Adrenal gland (tissue), 12 donors: ENCODE results near the gene OR2S2. TPM values are rescaled to one million over a fixed set of nuclear protein-coding genes. Genes with fewer than 3 reads are reported as not detected.

Experiments used
- DNase-seq, 7 donors: peaks; one replicate each; pipeline ENCODE4 v3.0.0-alpha.2; 2019 to 2020
- H3K27ac ChIP-seq, 5 donors: fragments of 200-600 bp; sonication (generic) in 4 of 5; 1 replicate in 3 of 5; 2 replicates in 2 of 5; pipeline versions ENCODE4 v1.5.1 to v1.8.0; 2016 to 2020; ENCODE audit warnings: mild to moderate bottlenecking in 1 of 5
- H3K27me3 ChIP-seq: fragments of 200-600 bp; 2 replicates; pipeline ENCODE4 v1.8.0; 2021
- H3K36me3 ChIP-seq, 2 donors: fragments of 200-600 bp; replicated peaks in 1 of 2; 1 replicate in 1 of 2; 2 replicates in 1 of 2; pipeline versions ENCODE4 v1.5.1 to v1.8.0; 2018 to 2022
- H3K4me1 ChIP-seq, 2 donors: fragments of 200-600 bp; replicated peaks in 1 of 2; 1 replicate in 1 of 2; 2 replicates in 1 of 2; pipeline versions ENCODE4 v1.5.1 to v1.8.0; 2018 to 2021
- H3K4me3 ChIP-seq, 4 donors: fragments of 200-600 bp; sonication (generic) in 3 of 4; one replicate each; pipeline ENCODE4 v1.5.1; 2016 to 2018
- H3K9me3 ChIP-seq, 3 donors: fragments of 200-600 bp; sonication (generic) in 1 of 3; replicated peaks in 1 of 3; 1 replicate in 2 of 3; 2 replicates in 1 of 3; pipeline versions ENCODE4 v1.5.1 to v1.8.0; 2016 to 2021
- POLR2A ChIP-seq, 2 donors: fragments of 450-650 bp; IDR thresholded peaks; one replicate each; pipeline ENCODE4 v1.6.1; 2017; ENCODE audit warnings: antibody characterized with exemption in 2 of 2, mild to moderate bottlenecking in 2 of 2, moderate library complexity in 1 of 2
- WGBS, 4 donors: extraction: QIAGEN DNeasy Blood & Tissue Kit in 2 of 4; methylation state at CpG; one replicate each; pipeline versions ENCODE4 v1.1.5 to v1.1.7; 2013 to 2017; 5-methylcytosine and 5-hydroxymethylcytosine counted together
- intact Hi-C, 2 donors: fragments of 100-400 bp; cut with DNase I; formaldehyde crosslinking; loops; one replicate each; pipeline versions ENCODE4 v1.14.1 to v1.15.0; 2022 to 2023
- polyA plus RNA-seq, 3 donors: library from polyadenylated mRNA; stranded (reverse); fragments of 200-250 nt in 2 of 3; fragments of 350-450 nt in 1 of 3; fragmentation: Illumina TruSeq in 1 of 3; extraction: RNeasy Lipid Tissue Mini Kit (QIAGEN cat#74804) in 1 of 3; gene quantifications; one replicate each; pipeline ENCODE4 v1.2.3, GENCODE V29; 2013 to 2014
- total RNA-seq, 9 donors: library from RNA; depleted of rRNA in 4 of 9; stranded (reverse); fragments of >200 nt in 4 of 9; fragments of 120-200 nt in 1 of 9; fragmentation: NEBNext Ultra II Directional in 1 of 9; extraction: Animal tissue kit (Norgen Biotek cat#: 25700) in 1 of 9; gene quantifications; one replicate each; pipeline versions ENCODE4 v1.1.0 to v1.2.4, GENCODE V29; 2013 to 2023
- TF ChIP-seq, protein P1 (sequence below), 6 experiments: fragments of 450-650 bp in 4 of 6; fragments of 200-600 bp in 2 of 6; sonication (generic) in 1 of 6; IDR thresholded peaks; 1 replicate in 5 of 6; 2 replicates in 1 of 6; pipeline versions ENCODE4 v1.5.1 to v1.8.0; 2016 to 2021; ENCODE audit warnings: antibody characterized with exemption in 6 of 6, mild to moderate bottlenecking in 2 of 6, moderate library complexity in 1 of 6
- donor health status: healthy with polysubstance abuse.
- donor health status: Bipolar disorder and iron deficiency.
- donor health status: DM: yes; HTN: yes; CAD: no.
- donor health status: DM: no; HTN: no; CAD: no.
- donor health status: DM: no; HTN: no; CAD: no.
- donor health status: DM: yes; HTN: yes; CAD: no.

OR2S2 gene
- total and polyA plus RNA-seq, 12 donors, result not detected

- Histone ChIP-seq H3K27ac (peak overlapping the region in 1 of 5 donors; percentile 7), H3K27me3 (no peaks in the 10 kb centered on the region), H3K4me1 (no peaks in the 10 kb centered on the region), H3K4me3 (no peak overlapping the region), H3K36me3 (no peaks in the 10 kb centered on the region), H3K9me3 (no peaks in the 10 kb centered on the region)
- TF ChIP-seq, protein P1, sequence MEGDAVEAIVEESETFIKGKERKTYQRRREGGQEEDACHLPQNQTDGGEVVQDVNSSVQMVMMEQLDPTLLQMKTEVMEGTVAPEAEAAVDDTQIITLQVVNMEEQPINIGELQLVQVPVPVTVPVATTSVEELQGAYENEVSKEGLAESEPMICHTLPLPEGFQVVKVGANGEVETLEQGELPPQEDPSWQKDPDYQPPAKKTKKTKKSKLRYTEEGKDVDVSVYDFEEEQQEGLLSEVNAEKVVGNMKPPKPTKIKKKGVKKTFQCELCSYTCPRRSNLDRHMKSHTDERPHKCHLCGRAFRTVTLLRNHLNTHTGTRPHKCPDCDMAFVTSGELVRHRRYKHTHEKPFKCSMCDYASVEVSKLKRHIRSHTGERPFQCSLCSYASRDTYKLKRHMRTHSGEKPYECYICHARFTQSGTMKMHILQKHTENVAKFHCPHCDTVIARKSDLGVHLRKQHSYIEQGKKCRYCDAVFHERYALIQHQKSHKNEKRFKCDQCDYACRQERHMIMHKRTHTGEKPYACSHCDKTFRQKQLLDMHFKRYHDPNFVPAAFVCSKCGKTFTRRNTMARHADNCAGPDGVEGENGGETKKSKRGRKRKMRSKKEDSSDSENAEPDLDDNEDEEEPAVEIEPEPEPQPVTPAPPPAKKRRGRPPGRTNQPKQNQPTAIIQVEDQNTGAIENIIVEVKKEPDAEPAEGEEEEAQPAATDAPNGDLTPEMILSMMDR (IDR thresholded peaks at IDR 0.05), result no peak
- no peak for TF ChIP-seq POLR2A (IDR thresholded peaks at IDR 0.05)
- 59 to 67% (median 66%) methylated on average over 6 of the region's 6 CpGs for WGBS, 4 donors
- intact Hi-C loops, result no loop called here
- DNase-seq, result no peak
Measured at GRCh38 chr9:35952526-35953191, 5.3 kb downstream of the OR2S2 start.

DNA sequence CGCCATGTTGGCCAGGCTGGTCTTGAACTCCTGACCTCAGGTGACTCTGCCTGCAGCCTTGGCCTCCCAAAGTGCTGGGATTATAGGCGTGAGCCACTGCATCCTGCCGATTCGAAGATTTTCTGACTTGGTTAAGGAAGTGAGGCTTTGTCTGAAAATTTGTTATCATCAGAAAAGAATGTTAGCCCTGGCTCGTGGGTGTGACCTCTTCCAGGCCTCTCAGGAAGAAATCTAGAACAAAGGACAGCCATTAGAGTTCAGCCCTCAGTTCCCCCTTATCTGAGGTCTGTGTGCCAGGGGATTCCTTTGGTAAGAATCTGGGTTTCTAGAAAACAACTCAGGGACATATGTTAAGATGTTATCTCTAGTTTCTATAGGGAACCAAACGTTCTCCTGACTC, 6.2 kb downstream of the OR2S2 start:
- TF ChIP-seq, protein P1 (IDR thresholded peaks at IDR 0.05), result no peak
- TF ChIP-seq POLR2A (IDR thresholded peaks at IDR 0.05), result no peak
- Histone ChIP-seq H3K27ac (peak overlapping the region in 1 of 5 donors; percentile 7), H3K4me1 (no peaks in the 10 kb centered on the region), H3K9me3 (no peaks in the 10 kb centered on the region), H3K36me3 (no peaks in the 10 kb centered on the region), H3K27me3 (no peaks in the 10 kb centered on the region), H3K4me3 (no peak overlapping the region)
- DNase-seq, result peak in 2 of 7 donors; percentile 14 to 25
- intact Hi-C loops, result no loop called here
- WGBS, 4 donors, result 47 to 66% (median 54%) methylated on average over 6 of the region's 6 CpGs

DNA sequence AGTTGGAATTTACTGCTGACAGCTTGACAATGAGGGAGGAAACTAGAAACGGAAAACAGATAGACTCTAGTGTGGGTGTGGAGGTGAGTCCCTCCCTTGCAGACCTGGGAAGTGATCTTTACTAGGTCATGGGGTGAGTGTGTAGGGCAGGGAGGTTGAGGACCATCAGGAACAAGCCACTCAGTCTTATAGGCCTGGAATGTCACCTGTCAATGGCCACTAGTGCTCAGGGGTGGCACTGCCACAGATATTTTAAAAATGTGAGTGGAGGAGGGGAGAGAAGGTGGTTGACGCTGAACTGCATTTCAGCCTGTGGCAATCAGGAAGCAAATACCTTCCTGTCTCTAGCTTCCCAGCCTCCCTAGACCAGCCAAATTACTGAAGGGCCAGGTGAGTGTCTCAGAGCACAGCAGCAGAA, 9.0 kb downstream of the OR2S2 start:
- Histone ChIP-seq H3K4me1 (peaks cover 0 to 5% of the 10 kb centered on the region in 2 donors), H3K4me3 (no peak overlapping the region), H3K27ac (peak overlapping the region in 1 of 5 donors; percentile 57), H3K27me3 (no peaks in the 10 kb centered on the region), H3K9me3 (no peaks in the 10 kb centered on the region), H3K36me3 (no peaks in the 10 kb centered on the region)
- intact Hi-C loops, result loop anchor here in 1 of 2 donors (5.0 kb wide), 1 partner anchor 42 kb away; the partner anchor contains the start of genes HRCT1 and SPAAR
- DNase-seq, result no peak
- no peak for TF ChIP-seq POLR2A (IDR thresholded peaks at IDR 0.05)
- TF ChIP-seq, protein P1 (IDR thresholded peaks at IDR 0.05), result no peak
- 49 to 62% (median 55%) methylated on average over 2 of the region's 2 CpGs for WGBS, 4 donors

GRCh38 chr9:35948451-35948850, 9.5 kb downstream of the OR2S2 start:
- DNase-seq, result no peak
- 63 to 85% (median 72%) methylated on average over 2 of the region's 2 CpGs for WGBS, 4 donors
- Histone ChIP-seq H3K36me3 (no peaks in the 10 kb centered on the region), H3K27me3 (no peaks in the 10 kb centered on the region), H3K9me3 (no peaks in the 10 kb centered on the region), H3K27ac (peak overlapping the region in 1 of 5 donors; percentile 57), H3K4me1 (peaks cover 0 to 5% of the 10 kb centered on the region in 2 donors), H3K4me3 (no peak overlapping the region)
- TF ChIP-seq POLR2A (IDR thresholded peaks at IDR 0.05), result no peak
- TF ChIP-seq, protein P1 (IDR thresholded peaks at IDR 0.05), result no peak
- intact Hi-C loops, result loop anchor here in 1 of 2 donors (5.0 kb wide), 1 partner anchor 41 kb away; the partner anchor contains the start of genes HRCT1 and SPAAR
